GM12878 (cell line): ENCODE data around the gene ZFP90. TPM values are rescaled to one million over a fixed set of nuclear protein-coding genes. Genes with fewer than 3 reads are reported as not detected.

Experiments used
- ATAC-seq: fragments of 200-7000 bp; cut with Tn5 transposase; 3 replicates; pipeline ENCODE4 v1.9.1; 2020; ENCODE audit warnings: mild to moderate bottlenecking, moderate library complexity
- BruUV-seq: library from RNA; stranded (reverse); fragments of 400-500 nt; replicated peaks from 2 replicates; lab custom pipeline; 2021; lab: Mats Ljungman, UMichigan
- CTCF ChIA-PET: fragments of 300-600 bp; sonication (Branson Sonifier 250); formaldehyde crosslinking; extraction: SDS; loops from one replicate; lab custom pipeline; 2021; ENCODE audit warnings: inconsistent platforms; lab: Yijun Ruan, JAX
- POLR2A ChIA-PET: fragments of 350-600 bp; formaldehyde crosslinking; extraction: SDS; loops from one replicate; lab custom pipeline; 2021; ENCODE audit warnings: inconsistent platforms; lab: Charles Lee
- RAD21 ChIA-PET: fragments of 300-600 bp; sonication (Branson Sonifier 250); formaldehyde crosslinking; loops from one replicate; lab custom pipeline; 2023; ENCODE audit warnings: antibody characterized with exemption; ENCODE audit not compliant: unreplicated experiment; lab: Charles Lee
- SMC1A ChIA-PET: fragments of 300-600 bp; sonication (Branson Sonifier 250); formaldehyde crosslinking; loops from one replicate; lab custom pipeline; 2023; ENCODE audit not compliant: unreplicated experiment, uncharacterized antibody; lab: Charles Lee
- DNase-seq: peaks from one replicate; pipeline ENCODE4 v3.0.0-alpha.2; 2011; ENCODE audit warnings: low read depth, low spot score
- FAIRE-seq: peaks from 3 replicates; lab custom pipeline; 2011; peaks lifted over from hg19 to GRCh38; lab: Jason Lieb, UNC
- H2AFZ ChIP-seq: 2 replicates; pipeline ENCODE4 v1.6.0; 2011; ENCODE audit warnings: low read depth, low read length, control low read depth; ENCODE audit not compliant: control insufficient read depth
- H3K27ac ChIP-seq: 2 replicates; pipeline ENCODE4 v1.5.1; 2011; ENCODE audit warnings: control low read depth; ENCODE audit not compliant: control insufficient read depth, insufficient read depth
- H3K27me3 ChIP-seq, 2 experiments: replicated peaks in 1 of 2; 2 replicates each; pipeline versions ENCODE4 v1.6.0 to v1.6.1; 2011; ENCODE audit warnings: low read length in 1 of 2; ENCODE audit not compliant: control insufficient read depth in 2 of 2, insufficient read depth in 2 of 2
- H3K36me3 ChIP-seq, 2 experiments: 2 replicates each; pipeline ENCODE4 v1.5.1; 2011; ENCODE audit warnings: low read length in 1 of 2; ENCODE audit not compliant: control insufficient read depth in 2 of 2, insufficient read depth in 2 of 2
- H3K4me1 ChIP-seq: 2 replicates; pipeline ENCODE4 v1.6.1; 2011; ENCODE audit warnings: mild to moderate bottlenecking, low read length, moderate library complexity, mixed read lengths; ENCODE audit not compliant: control insufficient read depth, insufficient read depth
- H3K4me2 ChIP-seq: 2 replicates; pipeline ENCODE4 v1.6.0; 2011; ENCODE audit warnings: control low read depth; ENCODE audit not compliant: control insufficient read depth, insufficient read depth
- H3K4me3 ChIP-seq: fragments of 200-600 bp; sonication (generic); 2 replicates; pipeline ENCODE4 v1.5.1; 2016
- H3K79me2 ChIP-seq: 2 replicates; pipeline ENCODE4 v1.6.0; 2011; ENCODE audit warnings: low read length; ENCODE audit not compliant: control insufficient read depth, insufficient read depth
- H3K9ac ChIP-seq: 2 replicates; pipeline ENCODE4 v1.8.0; 2011; ENCODE audit warnings: low read length, control low read depth, mixed read lengths; ENCODE audit not compliant: control insufficient read depth, insufficient read depth
- H3K9me3 ChIP-seq: replicated peaks from 3 replicates; pipeline ENCODE4 v1.5.1; 2011; ENCODE audit warnings: mild to moderate bottlenecking, low read length; ENCODE audit not compliant: control insufficient read depth, insufficient read depth
- H4K20me1 ChIP-seq: 2 replicates; pipeline ENCODE4 v1.6.0; 2011; ENCODE audit not compliant: control insufficient read depth, insufficient read depth
- CHD1 ChIP-seq: IDR thresholded peaks from 2 replicates; pipeline ENCODE4 v1.6.1; 2012; ENCODE audit warnings: low read depth, low read length, improper control_type of control experiment
- EP300 ChIP-seq, 2 experiments: fragments of 150-350 bp in 1 of 2; IDR thresholded peaks; 2 replicates each; pipeline ENCODE4 v1.6.1; 2011 to 2012; ENCODE audit warnings: low read depth in 2 of 2, low read length in 2 of 2, borderline replicate concordance in 1 of 2, improper control_type of control experiment in 1 of 2, inconsistent platforms in 1 of 2; ENCODE audit not compliant: control insufficient read depth in 1 of 2
- ESRRA ChIP-seq: IDR thresholded peaks from 2 replicates; pipeline ENCODE4 v1.6.1; 2012; ENCODE audit warnings: mild to moderate bottlenecking, low read length, improper control_type of control experiment
- EZH2 ChIP-seq: IDR thresholded peaks from 2 replicates; pipeline ENCODE4 v1.6.1; 2012; ENCODE audit warnings: low read depth, mild to moderate bottlenecking, control low read depth, inconsistent platforms, low read length, borderline replicate concordance; ENCODE audit not compliant: control insufficient read depth
- FOXM1 ChIP-seq: IDR thresholded peaks from 2 replicates; pipeline ENCODE4 v1.6.1; 2012; ENCODE audit warnings: low read depth, mild to moderate bottlenecking, inconsistent platforms, low read length, moderate library complexity
- IRF4 ChIP-seq: IDR thresholded peaks from 2 replicates; pipeline ENCODE4 v1.6.1; 2011; ENCODE audit warnings: low read depth, low read length
- NFIC ChIP-seq: IDR thresholded peaks from 2 replicates; pipeline ENCODE4 v1.6.1; 2012; ENCODE audit warnings: low read depth, mild to moderate bottlenecking, inconsistent platforms, low read length, moderate library complexity
- NR2F1 ChIP-seq: fragments of 450-650 bp; conservative IDR thresholded peaks from 2 replicates; pipeline ENCODE4 v1.6.1; 2017; ENCODE audit warnings: mild to moderate bottlenecking
- RAD51 ChIP-seq: fragments of 450-650 bp; IDR thresholded peaks from 2 replicates; pipeline ENCODE4 v1.6.1; 2016; ENCODE audit warnings: moderate library complexity, mild to moderate bottlenecking, inconsistent platforms
- RCOR1 ChIP-seq: conservative IDR thresholded peaks from 2 replicates; pipeline ENCODE4 v1.6.1; 2012; ENCODE audit warnings: low read depth, low read length, improper control_type of control experiment
- SMAD5 ChIP-seq: IDR thresholded peaks from 2 replicates; pipeline ENCODE4 v1.6.1; 2016; ENCODE audit warnings: antibody characterized with exemption, low read depth
- SPI1 ChIP-seq: IDR thresholded peaks from 2 replicates; pipeline ENCODE4 v1.6.1; 2011; ENCODE audit warnings: low read depth, mild to moderate bottlenecking, low read length, moderate library complexity, borderline replicate concordance; ENCODE audit not compliant: insufficient read depth
- SUPT20H ChIP-seq: IDR thresholded peaks from 2 replicates; pipeline ENCODE4 v1.6.1; 2011; ENCODE audit warnings: low read depth, mild to moderate bottlenecking, low read length, moderate library complexity, borderline replicate concordance; ENCODE audit not compliant: control insufficient read depth
- TCF3 ChIP-seq: IDR thresholded peaks from 2 replicates; pipeline ENCODE4 v1.6.1; 2012; ENCODE audit warnings: low read depth, mild to moderate bottlenecking, low read length, borderline replicate concordance; ENCODE audit not compliant: insufficient read depth
- WGBS: methylation state at CpG from one replicate; pipeline ENCODE4 v1.1.6; 2016; ENCODE audit warnings: low lambda C conversion rate; ENCODE audit not compliant: insufficient replicate concordance, insufficient coverage; ENCODE audit errors: missing lambda C conversion rate; 5-methylcytosine and 5-hydroxymethylcytosine counted together
- in situ Hi-C: fragments of 300-500 bp; cut with MboI; formaldehyde crosslinking; loops from 9 replicates; pipeline ENCODE4 v1.14.3; 2018; ENCODE audit warnings: mixed read lengths
- intact Hi-C: fragments of 100-400 bp; cut with micrococcal nuclease; formaldehyde crosslinking; loops from one replicate; pipeline ENCODE4 v1.14.2; 2022; ENCODE audit not compliant: unreplicated experiment
- polyA plus RNA-seq, 11 experiments: library from polyadenylated mRNA; depleted of rRNA in 4 of 11; unstranded in 6 of 11; stranded (reverse) in 5 of 11; fragments of >200 nt; fragmentation: Nextera tagmentation in 4 of 11; fragmentation: Illumina TruSeq in 1 of 11; extraction: Ambion mirVana in 4 of 11; extraction: Trizol in 1 of 11; gene quantifications; 1 replicate in 1 of 11; 2 replicates in 10 of 11; pipeline versions ENCODE4 v1.2.1 to v1.2.3, GENCODE V29; 2011 to 2016; ENCODE audit warnings: inconsistent platforms in 2 of 11, missing spikeins in 2 of 11, low read depth in 1 of 11
- total RNA-seq, 4 experiments: library from RNA; depleted of rRNA in 3 of 4; stranded (reverse); fragments of >200 nt in 3 of 4; fragmentation: Illumina TruSeq in 1 of 4; extraction: Trizol in 1 of 4; gene quantifications; 2 replicates each; pipeline versions ENCODE4 v1.2.1 to v1.2.3, GENCODE V29; 2013 to 2021
- TF ChIP-seq, protein P1 (sequence below): IDR thresholded peaks from 2 replicates; pipeline ENCODE4 v1.6.1; 2012; ENCODE audit warnings: low read depth, low read length, improper control_type of control experiment
- TF ChIP-seq, protein P2 (sequence below): fragments of 150-350 bp; IDR thresholded peaks from 2 replicates; pipeline ENCODE4 v1.6.1; 2016; ENCODE audit warnings: low read depth, low read length
- TF ChIP-seq, protein P3 (sequence below): fragments of 450-650 bp; IDR thresholded peaks from 2 replicates; pipeline ENCODE4 v1.6.1; 2014; ENCODE audit warnings: mild to moderate bottlenecking

ZFP90 gene
- total and polyA plus RNA-seq, 10 of the 15 experiments (the other 5 are each of a cell fraction or from before 2014, with no cell fraction given) = 3.3 to 20.0 (median 15.4) TPM

DNA sequence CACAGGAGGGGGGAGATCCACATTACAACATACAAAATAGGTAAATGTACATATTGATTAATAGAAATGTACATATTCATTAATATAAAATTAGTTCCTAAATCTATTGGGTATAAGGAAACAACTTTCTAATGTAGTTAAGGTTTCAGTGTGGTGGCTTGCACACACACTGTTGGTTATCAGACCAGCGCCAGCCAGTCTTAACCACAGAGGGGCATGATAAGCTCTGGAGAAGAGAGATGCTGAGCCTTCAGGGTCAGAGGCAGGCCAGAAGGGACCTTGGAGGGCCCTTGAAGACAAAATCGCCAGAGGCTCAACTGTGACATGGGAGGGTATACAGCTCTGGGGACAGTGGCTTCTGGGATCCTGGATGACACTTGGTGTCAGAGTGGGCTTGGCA lies 10.9 kb upstream of the ZFP90 start:
- CTCF ChIA-PET = interaction anchor here (0.8 to 4.7 kb wide), 27 partner anchors 8 to 760 kb away, joined by 3 to 41 read pairs (median 4); partner anchors contain the start of genes SLC7A6, SMPD3 and ZFP90
- H3K79me2 ChIP-seq = no peaks in the 10 kb centered on the region
- no peaks in the 10 kb centered on the region for H3K36me3 ChIP-seq
- SMC1A ChIA-PET = interaction anchor here (1.0 to 2.1 kb wide), 7 partner anchors 15 to 316 kb away, joined by 3 to 24 read pairs (median 3); no protein-coding TSS in a partner anchor
- RAD21 ChIA-PET = interaction anchor here (1.0 to 2.2 kb wide), 11 partner anchors 12 to 602 kb away, joined by 3 to 9 read pairs (median 5); no protein-coding TSS in a partner anchor
- TF ChIP-seq FOXM1 (no peak), TCF3 (no peak), IRF4 (no peak), RCOR1 (no peak), EZH2 (no peak), SPI1 (no peak), SMAD5 (no peak), RAD51 (no peak), ESRRA (no peak), SUPT20H (no peak), CHD1 (no peak), EP300 (IDR thresholded peaks at IDR 0.05; ENCODE audit: borderline replicate concordance in 1 of 2, control insufficient read depth in 1 of 2, low read depth in 2 of 2, low read length in 2 of 2) (no peak), NFIC (no peak), NR2F1 (no peak)
- TF ChIP-seq, protein P1, sequence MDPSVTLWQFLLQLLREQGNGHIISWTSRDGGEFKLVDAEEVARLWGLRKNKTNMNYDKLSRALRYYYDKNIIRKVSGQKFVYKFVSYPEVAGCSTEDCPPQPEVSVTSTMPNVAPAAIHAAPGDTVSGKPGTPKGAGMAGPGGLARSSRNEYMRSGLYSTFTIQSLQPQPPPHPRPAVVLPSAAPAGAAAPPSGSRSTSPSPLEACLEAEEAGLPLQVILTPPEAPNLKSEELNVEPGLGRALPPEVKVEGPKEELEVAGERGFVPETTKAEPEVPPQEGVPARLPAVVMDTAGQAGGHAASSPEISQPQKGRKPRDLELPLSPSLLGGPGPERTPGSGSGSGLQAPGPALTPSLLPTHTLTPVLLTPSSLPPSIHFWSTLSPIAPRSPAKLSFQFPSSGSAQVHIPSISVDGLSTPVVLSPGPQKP = no peak
- TF ChIP-seq, protein P2, sequence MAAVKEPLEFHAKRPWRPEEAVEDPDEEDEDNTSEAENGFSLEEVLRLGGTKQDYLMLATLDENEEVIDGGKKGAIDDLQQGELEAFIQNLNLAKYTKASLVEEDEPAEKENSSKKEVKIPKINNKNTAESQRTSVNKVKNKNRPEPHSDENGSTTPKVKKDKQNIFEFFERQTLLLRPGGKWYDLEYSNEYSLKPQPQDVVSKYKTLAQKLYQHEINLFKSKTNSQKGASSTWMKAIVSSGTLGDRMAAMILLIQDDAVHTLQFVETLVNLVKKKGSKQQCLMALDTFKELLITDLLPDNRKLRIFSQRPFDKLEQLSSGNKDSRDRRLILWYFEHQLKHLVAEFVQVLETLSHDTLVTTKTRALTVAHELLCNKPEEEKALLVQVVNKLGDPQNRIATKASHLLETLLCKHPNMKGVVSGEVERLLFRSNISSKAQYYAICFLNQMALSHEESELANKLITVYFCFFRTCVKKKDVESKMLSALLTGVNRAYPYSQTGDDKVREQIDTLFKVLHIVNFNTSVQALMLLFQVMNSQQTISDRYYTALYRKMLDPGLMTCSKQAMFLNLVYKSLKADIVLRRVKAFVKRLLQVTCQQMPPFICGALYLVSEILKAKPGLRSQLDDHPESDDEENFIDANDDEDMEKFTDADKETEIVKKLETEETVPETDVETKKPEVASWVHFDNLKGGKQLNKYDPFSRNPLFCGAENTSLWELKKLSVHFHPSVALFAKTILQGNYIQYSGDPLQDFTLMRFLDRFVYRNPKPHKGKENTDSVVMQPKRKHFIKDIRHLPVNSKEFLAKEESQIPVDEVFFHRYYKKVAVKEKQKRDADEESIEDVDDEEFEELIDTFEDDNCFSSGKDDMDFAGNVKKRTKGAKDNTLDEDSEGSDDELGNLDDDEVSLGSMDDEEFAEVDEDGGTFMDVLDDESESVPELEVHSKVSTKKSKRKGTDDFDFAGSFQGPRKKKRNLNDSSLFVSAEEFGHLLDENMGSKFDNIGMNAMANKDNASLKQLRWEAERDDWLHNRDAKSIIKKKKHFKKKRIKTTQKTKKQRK = no peak
- TF ChIP-seq, protein P3, sequence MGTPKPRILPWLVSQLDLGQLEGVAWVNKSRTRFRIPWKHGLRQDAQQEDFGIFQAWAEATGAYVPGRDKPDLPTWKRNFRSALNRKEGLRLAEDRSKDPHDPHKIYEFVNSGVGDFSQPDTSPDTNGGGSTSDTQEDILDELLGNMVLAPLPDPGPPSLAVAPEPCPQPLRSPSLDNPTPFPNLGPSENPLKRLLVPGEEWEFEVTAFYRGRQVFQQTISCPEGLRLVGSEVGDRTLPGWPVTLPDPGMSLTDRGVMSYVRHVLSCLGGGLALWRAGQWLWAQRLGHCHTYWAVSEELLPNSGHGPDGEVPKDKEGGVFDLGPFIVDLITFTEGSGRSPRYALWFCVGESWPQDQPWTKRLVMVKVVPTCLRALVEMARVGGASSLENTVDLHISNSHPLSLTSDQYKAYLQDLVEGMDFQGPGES = no peak
- H3K9me3 ChIP-seq = no peaks in the 10 kb centered on the region; the same call in 1 of the 3 replicates
- H3K27me3 ChIP-seq = no peaks in the 10 kb centered on the region
- DNase-seq (no peak), ATAC-seq (peak; percentile 2; the same call in 1 of the 3 replicates), FAIRE-seq (no peak)
- no peak overlapping the region for H3K4me2 ChIP-seq
- H4K20me1 ChIP-seq = no peaks in the 10 kb centered on the region
- BruUV-seq = no TSS peak
- intact Hi-C loops = loop anchor here (1.0 to 5.0 kb wide), 7 partner anchors 63 to 759 kb away; no protein-coding TSS in a partner anchor
- in situ Hi-C loops = loop anchor here (10.0 to 25.0 kb wide), 2 partner anchors 284 to 757 kb away; no protein-coding TSS in a partner anchor
- WGBS = 46% methylated on average over 2 of the region's 2 CpGs
- H2AFZ ChIP-seq = no peak overlapping the region
- no peak overlapping the region for H3K4me3 ChIP-seq
- H3K4me1 ChIP-seq = peaks cover 7% of the 10 kb centered on the region
- no peak overlapping the region for H3K27ac ChIP-seq
- no peak overlapping the region for H3K9ac ChIP-seq
- POLR2A ChIA-PET = interaction anchor here (0.6 kb wide), 1 partner anchor 326 kb away, joined by 3 read pairs; no protein-coding TSS in a partner anchor
